Activated T-helper 1 cell treated with anti-CD3 and anti-CD28 coated beads, Interleukin-12 subunit alpha, Interleukin-12 subunit beta, Interleukin-2, Interleukin-4 antibody, amounts not matched to agents 30 ng/mL and 10 ng/mL and 1 ng/mL, durations not matched to agents 14 hours and 24 hours and 36 hours (primary cell): ENCODE data around the gene SLC37A1. TPM values are rescaled to one million over a fixed set of nuclear protein-coding genes. Genes with fewer than 3 reads are reported as not detected.

Experiments
- DNase-seq: peaks from one replicate; pipeline ENCODE4 v3.0.0; 2021; ENCODE audit warnings: low spot score
- H3K27ac Mint-ChIP-seq: one replicate; pipeline ENCODE4 v1.8.0; 2021; ENCODE audit warnings: mild to moderate bottlenecking, mixed read lengths
- H3K27me3 Mint-ChIP-seq: one replicate; pipeline ENCODE4 v1.8.0; 2022; ENCODE audit warnings: mild to moderate bottlenecking, moderate library complexity, mixed read lengths; ENCODE audit not compliant: insufficient read depth
- H3K36me3 Mint-ChIP-seq: one replicate; pipeline ENCODE4 v1.8.0; 2021; ENCODE audit warnings: low read depth, mixed read lengths
- H3K4me1 Mint-ChIP-seq: one replicate; pipeline ENCODE4 v1.8.0; 2021; ENCODE audit warnings: low read depth, mixed read lengths
- H3K4me3 Mint-ChIP-seq: one replicate; pipeline ENCODE4 v1.8.0; 2021; ENCODE audit warnings: mild to moderate bottlenecking, moderate library complexity, mixed read lengths
- H3K9me3 Mint-ChIP-seq: one replicate; pipeline ENCODE4 v1.8.0; 2021; ENCODE audit warnings: mixed read lengths
- intact Hi-C: fragments of 100-400 bp; cut with micrococcal nuclease; formaldehyde crosslinking; loops from one replicate; pipeline ENCODE4 v1.15.1; 2024
- total RNA-seq: library from RNA; stranded (reverse); gene quantifications from 2 replicates; pipeline ENCODE4 v1.2.3, GENCODE V29; 2022

Gene SLC37A1
- total RNA-seq, 1 donor from 2014 or later, result 25.0 TPM

GRCh38 chr21:42526379-42526727 is 12.7 kb downstream of the SLC37A1 start:
- peaks cover 2% of the 10 kb centered on the region for H3K27me3 Mint-ChIP-seq
- peaks cover 40% of the 10 kb centered on the region for H3K36me3 Mint-ChIP-seq

DNA sequence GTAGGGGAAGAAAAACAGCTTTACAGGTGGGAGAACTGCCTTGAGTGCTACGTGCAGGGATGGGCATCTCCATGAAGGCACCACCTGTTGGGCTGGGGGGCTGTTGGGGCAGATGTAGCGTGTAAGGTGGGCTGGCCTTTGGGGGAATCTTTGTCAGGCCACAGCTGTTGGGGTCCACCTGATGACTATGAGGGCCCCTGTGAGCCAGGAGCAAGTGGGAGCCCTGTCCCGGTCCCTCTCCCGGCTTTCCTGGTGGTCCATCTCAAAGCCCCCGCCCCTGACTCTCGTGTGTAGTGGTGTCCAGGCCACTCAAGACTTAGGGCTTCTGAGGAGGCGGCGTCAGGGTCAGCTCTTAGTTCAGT is 13.5 kb downstream of the SLC37A1 start:
- H3K4me3 Mint-ChIP-seq, result peak overlapping the region; percentile 37
- peaks cover 58% of the 10 kb centered on the region for H3K4me1 Mint-ChIP-seq

More at GRCh38 chr21:42526379-42526727, 12.7 kb downstream of the SLC37A1 start:
- DNase-seq, result no peak
- no peak overlapping the region for H3K27ac Mint-ChIP-seq
- H3K9me3 Mint-ChIP-seq, result no peaks in the 10 kb centered on the region
- H3K4me1 Mint-ChIP-seq, result peaks cover 62% of the 10 kb centered on the region
- no peak overlapping the region for H3K4me3 Mint-ChIP-seq
- intact Hi-C loops, result loop anchor here (5.0 kb wide), 6 partner anchors 104 to 379 kb away; partner anchors contain the start of gene UBASH3A

GRCh38 chr21:42527489-42528158 is 14.0 kb downstream of the SLC37A1 start:
- peaks cover 36% of the 10 kb centered on the region for H3K36me3 Mint-ChIP-seq
- peaks cover 58% of the 10 kb centered on the region for H3K4me1 Mint-ChIP-seq
- no peaks in the 10 kb centered on the region for H3K9me3 Mint-ChIP-seq
- no peaks in the 10 kb centered on the region for H3K27me3 Mint-ChIP-seq
- peak overlapping the region; percentile 75 for H3K27ac Mint-ChIP-seq
- H3K4me3 Mint-ChIP-seq, result peak overlapping the region; percentile 72
- intact Hi-C loops, result loop anchor here (1.0 to 5.0 kb wide), 9 partner anchors 13 to 380 kb away; partner anchors contain the start of genes RSPH1 and UBASH3A
- peak; percentile 50 for DNase-seq

More for the DNA sequence above, 13.5 kb downstream of the SLC37A1 start:
- Mint-ChIP-seq H3K9me3 (no peaks in the 10 kb centered on the region), H3K36me3 (peaks cover 36% of the 10 kb centered on the region), H3K27ac (peak overlapping the region; percentile 87), H3K27me3 (no peaks in the 10 kb centered on the region)
- DNase-seq, result no peak
- intact Hi-C loops, result loop anchor here (1.0 to 5.0 kb wide), 8 partner anchors 13 to 380 kb away; partner anchors contain the start of genes RSPH1 and UBASH3A

DNA sequence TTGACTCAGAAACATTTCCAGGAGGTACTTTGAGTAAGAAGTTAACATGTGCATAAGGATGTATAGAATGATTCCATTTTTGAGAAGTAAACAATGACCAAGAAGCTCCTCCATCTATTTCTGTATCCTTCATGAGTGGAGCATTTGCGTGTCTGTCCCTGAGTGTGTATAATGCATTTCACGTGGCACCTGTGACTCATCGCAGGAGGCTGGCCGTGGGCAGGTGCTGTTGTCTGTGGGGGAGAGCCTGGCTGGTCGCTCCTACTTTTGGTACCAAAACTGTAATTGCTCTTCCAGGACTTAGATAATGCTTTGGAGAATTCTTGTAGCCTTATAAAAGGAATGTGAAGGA is 16.5 kb downstream of the SLC37A1 start:
- Mint-ChIP-seq H3K27ac (peak overlapping the region; percentile 63), H3K4me3 (no peak overlapping the region), H3K9me3 (no peaks in the 10 kb centered on the region), H3K27me3 (no peaks in the 10 kb centered on the region), H3K36me3 (peaks cover 28% of the 10 kb centered on the region), H3K4me1 (peaks cover 45% of the 10 kb centered on the region)
- intact Hi-C loops, result no loop called here
- DNase-seq, result no peak

GRCh38 chr21:42531771-42532170 is 18.1 kb downstream of the SLC37A1 start:
- no peaks in the 10 kb centered on the region for H3K27me3 Mint-ChIP-seq
- no peak overlapping the region for H3K27ac Mint-ChIP-seq
- intact Hi-C loops, result no loop called here
- H3K36me3 Mint-ChIP-seq, result peaks cover 20% of the 10 kb centered on the region
- H3K9me3 Mint-ChIP-seq, result no peaks in the 10 kb centered on the region
- H3K4me3 Mint-ChIP-seq, result no peak overlapping the region
- peaks cover 30% of the 10 kb centered on the region for H3K4me1 Mint-ChIP-seq
- DNase-seq, result no peak

- H3K36me3 Mint-ChIP-seq, result peaks cover 18% of the 10 kb centered on the region
- no peak overlapping the region for H3K4me3 Mint-ChIP-seq
- no peak overlapping the region for H3K27ac Mint-ChIP-seq
- no peaks in the 10 kb centered on the region for H3K9me3 Mint-ChIP-seq
- peaks cover 22% of the 10 kb centered on the region for H3K4me1 Mint-ChIP-seq
- intact Hi-C loops, result no loop called here
- H3K27me3 Mint-ChIP-seq, result no peaks in the 10 kb centered on the region
- no peak for DNase-seq
These were observed 19.0 kb downstream of the SLC37A1 start for GRCh38 chr21:42532466-42533181.

- DNase-seq, result no peak
- Mint-ChIP-seq H3K36me3 (peaks cover 18% of the 10 kb centered on the region), H3K27me3 (no peaks in the 10 kb centered on the region), H3K4me3 (no peak overlapping the region), H3K9me3 (no peaks in the 10 kb centered on the region), H3K27ac (no peak overlapping the region), H3K4me1 (peaks cover 15% of the 10 kb centered on the region)
- intact Hi-C loops, result no loop called here
These were observed 19.8 kb downstream of the SLC37A1 start for GRCh38 chr21:42533306-42533962.

- Mint-ChIP-seq H3K36me3 (peaks cover 18% of the 10 kb centered on the region), H3K4me3 (peak overlapping the region; percentile 20), H3K27me3 (no peaks in the 10 kb centered on the region), H3K4me1 (peaks cover 15% of the 10 kb centered on the region), H3K27ac (no peak overlapping the region), H3K9me3 (no peaks in the 10 kb centered on the region)
- DNase-seq, result no peak
- intact Hi-C loops, result no loop called here
These were observed 20.3 kb downstream of the SLC37A1 start for GRCh38 chr21:42533963-42534355.

DNA sequence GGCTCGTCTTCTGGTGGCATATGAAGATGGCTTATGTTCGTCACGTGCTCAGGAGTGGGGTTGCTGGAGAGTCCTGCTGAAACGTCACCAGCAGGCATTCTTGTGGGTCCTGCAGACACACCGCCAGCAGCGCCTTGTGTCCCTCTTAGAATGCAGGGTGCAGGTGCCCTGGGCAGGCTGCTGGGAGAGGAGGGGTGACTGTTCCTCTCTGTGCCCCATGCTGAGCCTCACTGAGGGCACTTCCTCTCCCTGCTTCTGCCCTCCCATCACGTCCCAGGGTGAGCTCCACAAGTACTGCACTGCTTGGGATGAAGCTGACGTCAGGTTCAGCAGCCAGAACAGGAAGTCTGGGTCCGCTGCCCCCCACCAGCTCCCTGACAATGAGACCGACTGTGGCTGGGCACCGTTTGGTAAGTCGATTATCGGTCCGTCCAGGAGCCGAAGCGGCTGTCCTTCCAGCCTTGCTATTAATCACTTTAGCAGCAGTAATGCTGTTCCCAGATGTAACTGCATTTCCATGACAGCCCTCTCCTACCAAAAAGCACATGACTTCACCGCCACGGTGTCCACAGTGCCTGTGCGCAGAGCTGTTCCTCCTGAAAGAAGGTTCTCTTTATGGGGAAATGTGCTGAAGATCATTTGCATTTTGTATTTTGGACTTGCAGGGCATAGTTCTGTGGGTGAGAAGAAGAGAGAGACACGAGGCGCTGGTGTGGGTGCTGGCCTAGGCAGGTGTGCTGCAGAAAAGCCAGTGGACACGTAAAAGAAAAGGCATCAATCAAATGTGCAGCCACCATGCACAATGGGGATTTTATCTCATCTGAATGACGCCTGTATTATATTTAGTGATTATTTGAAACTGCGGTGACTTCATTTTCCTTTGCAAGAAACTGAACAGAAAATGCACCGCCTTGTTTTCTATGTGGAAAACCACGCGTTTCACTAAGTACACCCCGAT is 21.0 kb downstream of the SLC37A1 start:
- peak overlapping the region; percentile 20 for H3K4me3 Mint-ChIP-seq
- H3K4me1 Mint-ChIP-seq, result peaks cover 11% of the 10 kb centered on the region
- DNase-seq, result no peak
- peaks cover 14% of the 10 kb centered on the region for H3K36me3 Mint-ChIP-seq
- H3K27me3 Mint-ChIP-seq, result no peaks in the 10 kb centered on the region
- intact Hi-C loops, result no loop called here
- no peaks in the 10 kb centered on the region for H3K9me3 Mint-ChIP-seq
- H3K27ac Mint-ChIP-seq, result peak overlapping the region; percentile 48

DNA sequence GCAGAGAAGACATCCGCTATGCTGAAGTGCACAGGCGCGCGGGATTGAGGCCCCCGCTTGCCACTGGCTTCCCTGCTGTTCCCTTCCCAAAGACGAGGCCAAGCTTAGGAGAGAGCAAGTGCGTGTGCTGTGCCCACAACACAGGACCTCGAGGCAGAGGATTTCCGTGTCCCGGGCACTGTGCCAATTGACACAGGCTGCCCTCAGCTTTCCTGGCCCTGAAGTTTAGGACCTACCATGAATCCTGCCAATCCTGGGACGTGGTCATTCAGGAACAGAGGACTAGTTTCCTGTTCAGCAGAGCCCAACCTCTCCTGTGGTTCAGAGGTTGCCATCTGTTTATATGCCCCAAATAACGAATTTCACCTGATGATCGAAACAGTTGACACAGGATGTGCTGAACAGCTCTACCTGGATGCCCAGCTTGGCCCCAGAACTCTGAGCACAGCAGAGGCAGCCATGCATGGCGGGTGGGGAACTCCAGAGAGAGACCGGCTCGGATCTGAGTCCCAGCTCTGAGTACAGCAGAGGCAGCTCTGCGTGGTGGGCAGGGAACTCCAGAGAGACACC is 22.0 kb downstream of the SLC37A1 start:
- intact Hi-C loops, result no loop called here
- Mint-ChIP-seq H3K27ac (no peak overlapping the region), H3K36me3 (peaks cover 6% of the 10 kb centered on the region)

GRCh38 chr21:42536601-42537000 is 22.9 kb downstream of the SLC37A1 start:
- no peak for DNase-seq
- H3K4me1 Mint-ChIP-seq, result no peaks in the 10 kb centered on the region
- no peak overlapping the region for H3K4me3 Mint-ChIP-seq
- H3K27me3 Mint-ChIP-seq, result no peaks in the 10 kb centered on the region
- intact Hi-C loops, result no loop called here
- peaks cover 8% of the 10 kb centered on the region for H3K36me3 Mint-ChIP-seq
- H3K27ac Mint-ChIP-seq, result no peak overlapping the region
- H3K9me3 Mint-ChIP-seq, result no peaks in the 10 kb centered on the region

More for the DNA sequence above, 22.0 kb downstream of the SLC37A1 start:
- Mint-ChIP-seq H3K4me3 (no peak overlapping the region), H3K4me1 (peaks cover 1% of the 10 kb centered on the region), H3K27me3 (no peaks in the 10 kb centered on the region), H3K9me3 (no peaks in the 10 kb centered on the region)
- no peak for DNase-seq
